ENCODE data around the gene PIK3C2A.

- no peak for TF ChIP-seq CTCF (CRISPR knock-in tag; IDR thresholded peaks at IDR 0.05)
- TF ChIP-seq IKZF1 (IDR thresholded peaks at IDR 0.05), result no peak
- no peak for TF ChIP-seq RBM22 (optimal IDR thresholded peaks at IDR 0.05; ENCODE audit: low read length)
Observed at GRCh38 chr11:17207317-17208256, at the start of gene PIK3C2A.

Measured in HepG2 (cell line).